T-helper 9 cell (primary cell): ENCODE results near the gene MTMR8.
A peak's percentile ranks its signal among the peaks of the same experiment; 100 is the strongest.
"Not testable (repeated sequence)": the region's sequence is repeated elsewhere in the genome, so short reads cannot be mapped to it uniquely, and the experiment has no call there.

Experiments
- DNase-seq: peaks from one replicate; pipeline ENCODE4 v3.0.0-alpha.2; 2020
- total RNA-seq, 2 donors: gene quantifications; one replicate each; lab custom pipeline; 2026; lab: John Stamatoyannopoulos, UW

The MTMR8 gene
- total RNA-seq = 3.9 to 6.6 reads per million in 2 donors

- peak; percentile 68 for DNase-seq
These were observed at the start of gene MTMR8 for GRCh38 chrX:64394874-64395567. TSS of gene MTMR8 (minus strand) at chrX:64395452. CDS start at chrX:64395363, 89 bp downstream.

DNA sequence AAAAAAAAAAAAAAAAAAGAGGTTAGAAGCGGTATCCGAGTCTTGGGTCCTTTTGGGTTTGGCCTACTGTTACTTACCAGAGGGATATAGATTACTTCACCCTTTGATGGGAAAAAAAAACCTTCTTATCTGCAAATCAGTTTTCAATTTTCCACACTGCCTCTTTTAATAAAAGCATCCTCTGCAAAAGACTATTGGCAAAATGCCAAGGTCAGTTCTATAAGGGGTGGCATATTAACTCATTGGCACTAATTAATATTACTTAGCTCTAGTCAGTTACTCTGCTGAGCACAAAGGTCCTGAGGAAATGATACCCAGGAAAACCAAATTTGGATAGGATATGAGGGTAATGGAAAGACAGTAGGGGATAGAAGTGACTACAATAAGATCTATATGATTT, 44.3 kb upstream of the MTMR8 start:
- DNase-seq = no peak

GRCh38 chrX:64437665-64438064, 42.4 kb upstream of the MTMR8 start:
- DNase-seq = no peak

GRCh38 chrX:64437218-64437617, 42.0 kb upstream of the MTMR8 start:
- no peak for DNase-seq

- DNase-seq = no peak
These were observed 33.1 kb upstream of the MTMR8 start for GRCh38 chrX:64428371-64428770.

- DNase-seq = no peak
These were observed 32.5 kb upstream of the MTMR8 start for GRCh38 chrX:64427787-64428186.

GRCh38 chrX:64427281-64427680, 32.0 kb upstream of the MTMR8 start:
- no peak for DNase-seq

GRCh38 chrX:64409730-64410129, 14.5 kb upstream of the MTMR8 start:
- DNase-seq = not testable (repeated sequence)

GRCh38 chrX:64398088-64398487, 2.8 kb upstream of the MTMR8 start:
- DNase-seq = no peak

- no peak for DNase-seq
These were observed 297 bp upstream of the MTMR8 start for GRCh38 chrX:64395568-64395929.

- DNase-seq = no peak
These were observed 986 bp downstream of the MTMR8 start for GRCh38 chrX:64394059-64394873.

- DNase-seq = no peak
These were observed 5.8 kb downstream of the MTMR8 start for GRCh38 chrX:64389489-64389888.

- DNase-seq = not testable (repeated sequence)
These were observed 14.5 kb downstream of the MTMR8 start for GRCh38 chrX:64380789-64381188.

GRCh38 chrX:64379924-64380323, 15.3 kb downstream of the MTMR8 start:
- no peak for DNase-seq

GRCh38 chrX:64377753-64378152, 17.5 kb downstream of the MTMR8 start:
- no peak for DNase-seq

- DNase-seq = no peak
These were observed 43.2 kb downstream of the MTMR8 start for GRCh38 chrX:64352081-64352480.

DNA sequence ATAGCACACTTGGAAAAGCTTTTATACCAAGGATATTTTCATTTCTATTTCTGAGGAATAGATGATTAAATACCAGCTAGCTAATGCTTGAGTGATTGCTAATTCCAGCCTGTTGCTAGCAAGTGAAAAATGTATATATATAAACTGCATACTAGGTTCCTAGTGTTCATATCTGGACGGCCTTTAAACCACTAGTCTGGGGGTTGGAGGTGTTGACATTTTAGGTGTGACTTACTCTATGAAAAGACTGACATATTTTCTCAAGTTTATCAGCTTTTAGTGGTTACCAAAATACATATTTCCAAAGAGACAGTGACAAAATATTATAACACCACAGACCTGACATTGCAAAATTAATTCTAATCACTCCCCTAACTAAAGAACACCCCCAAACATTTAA, 44.7 kb downstream of the MTMR8 start:
- no peak for DNase-seq

- no peak for DNase-seq
These were observed 45.2 kb downstream of the MTMR8 start for GRCh38 chrX:64350047-64350446.

- DNase-seq = no peak
These were observed 52.4 kb downstream of the MTMR8 start for GRCh38 chrX:64342811-64343210.

- DNase-seq = no peak
These were observed 57.0 kb downstream of the MTMR8 start for GRCh38 chrX:64338296-64338695.

DNA sequence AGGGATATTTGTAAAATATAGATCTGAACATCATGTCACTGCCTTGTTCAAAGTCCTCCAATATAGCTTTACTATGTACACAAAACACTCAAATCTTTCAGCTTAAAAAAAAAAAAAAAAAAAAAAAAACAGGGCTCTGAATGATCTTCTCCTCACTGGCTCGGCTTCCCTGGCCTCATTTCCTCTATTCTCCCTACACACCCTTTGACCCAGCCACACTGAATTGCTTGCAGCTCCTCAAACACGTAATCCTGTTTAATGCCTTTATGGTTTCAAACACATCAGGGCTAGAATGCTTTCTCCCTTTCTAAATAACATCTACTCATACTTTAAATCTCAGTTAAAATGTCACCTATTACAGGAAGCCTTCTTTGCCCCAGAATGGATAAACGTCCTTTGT, 60.8 kb downstream of the MTMR8 start:
- DNase-seq = no peak

DNA sequence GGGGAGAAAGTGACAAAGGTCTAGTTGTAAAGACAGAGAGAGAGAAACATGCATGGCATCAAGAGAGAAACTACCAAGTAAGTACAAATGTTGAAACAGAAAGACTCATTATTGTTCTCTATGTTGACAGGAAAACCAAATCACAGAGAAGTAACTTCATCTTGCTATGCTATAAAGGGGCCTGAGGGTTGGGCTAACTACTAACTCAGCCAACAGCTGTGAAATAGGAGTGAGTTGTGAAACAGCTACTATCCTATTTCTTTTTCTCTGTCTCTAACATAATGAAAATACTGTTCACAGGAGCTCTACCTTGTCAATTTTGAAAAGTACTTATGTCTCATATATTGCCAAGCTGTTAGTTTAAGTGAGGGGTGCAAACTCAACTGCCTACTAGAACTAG, 65.0 kb downstream of the MTMR8 start:
- DNase-seq = no peak

GRCh38 chrX:64321507-64321906, 73.7 kb downstream of the MTMR8 start:
- no peak for DNase-seq

- DNase-seq = no peak
These were observed 81.6 kb downstream of the MTMR8 start for GRCh38 chrX:64313624-64314023.
